Measurements from ENCODE around the gene NME1.

GRCh38 chr17:51153210-51154072, at the start of gene NME1:
- TF ChIP-seq, protein P1, sequence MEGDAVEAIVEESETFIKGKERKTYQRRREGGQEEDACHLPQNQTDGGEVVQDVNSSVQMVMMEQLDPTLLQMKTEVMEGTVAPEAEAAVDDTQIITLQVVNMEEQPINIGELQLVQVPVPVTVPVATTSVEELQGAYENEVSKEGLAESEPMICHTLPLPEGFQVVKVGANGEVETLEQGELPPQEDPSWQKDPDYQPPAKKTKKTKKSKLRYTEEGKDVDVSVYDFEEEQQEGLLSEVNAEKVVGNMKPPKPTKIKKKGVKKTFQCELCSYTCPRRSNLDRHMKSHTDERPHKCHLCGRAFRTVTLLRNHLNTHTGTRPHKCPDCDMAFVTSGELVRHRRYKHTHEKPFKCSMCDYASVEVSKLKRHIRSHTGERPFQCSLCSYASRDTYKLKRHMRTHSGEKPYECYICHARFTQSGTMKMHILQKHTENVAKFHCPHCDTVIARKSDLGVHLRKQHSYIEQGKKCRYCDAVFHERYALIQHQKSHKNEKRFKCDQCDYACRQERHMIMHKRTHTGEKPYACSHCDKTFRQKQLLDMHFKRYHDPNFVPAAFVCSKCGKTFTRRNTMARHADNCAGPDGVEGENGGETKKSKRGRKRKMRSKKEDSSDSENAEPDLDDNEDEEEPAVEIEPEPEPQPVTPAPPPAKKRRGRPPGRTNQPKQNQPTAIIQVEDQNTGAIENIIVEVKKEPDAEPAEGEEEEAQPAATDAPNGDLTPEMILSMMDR (IDR thresholded peaks at IDR 0.05) = peak; percentile 47 to 92 (median 84)
- peak in 1 of 2 donors; percentile 34 for TF ChIP-seq POLR2A (IDR thresholded peaks at IDR 0.05)

Data from Peyer's patch (tissue), 4 donors.